CD8-positive, alpha-beta memory T cell (primary cell): ENCODE data around the gene ADAMTS2. TPM values are rescaled to one million over a fixed set of nuclear protein-coding genes. Genes with fewer than 3 reads are reported as not detected.

Experiments
- CTCF ChIA-PET: fragments of 350-600 bp; sonication (Branson Sonifier 250); formaldehyde crosslinking; loops from one replicate; lab custom pipeline; 2021; ENCODE audit warnings: antibody characterized with exemption; lab: Charles Lee
- POLR2A ChIA-PET: fragments of 350-600 bp; sonication (Branson Sonifier 250); formaldehyde crosslinking; loops from one replicate; lab custom pipeline; 2021; ENCODE audit warnings: antibody characterized with exemption; lab: Charles Lee
- DNase-seq, 5 donors: peaks; one replicate each; pipeline versions ENCODE4 v3.0.0 to v3.0.0-alpha.2; 2020 to 2022; ENCODE audit warnings: mixed read lengths in 1 of 5
- H3K27ac ChIP-seq: one replicate; pipeline ENCODE4 v1.7.0; 2013; ENCODE audit warnings: low read depth, mild to moderate bottlenecking, low read length, moderate library complexity
- H3K27me3 ChIP-seq: 2 replicates; pipeline ENCODE4 v1.7.0; 2013; ENCODE audit warnings: low read length, mild to moderate bottlenecking; ENCODE audit not compliant: insufficient read depth, poor library complexity, severe bottlenecking
- H3K36me3 ChIP-seq: 2 replicates; pipeline ENCODE4 v1.7.0; 2013; ENCODE audit warnings: mild to moderate bottlenecking, low read length, moderate library complexity; ENCODE audit not compliant: insufficient read depth
- H3K4me1 ChIP-seq: 2 replicates; pipeline ENCODE4 v1.7.0; 2013; ENCODE audit warnings: mild to moderate bottlenecking, low read length, moderate library complexity; ENCODE audit not compliant: insufficient read depth
- H3K4me3 ChIP-seq: 2 replicates; pipeline ENCODE4 v1.7.0; 2013; ENCODE audit warnings: mild to moderate bottlenecking, low read length
- H3K9me3 ChIP-seq: 2 replicates; pipeline ENCODE4 v1.7.0; 2013; ENCODE audit warnings: mild to moderate bottlenecking, low read length
- H3K27ac Mint-ChIP-seq, 8 donors: one replicate each; pipeline ENCODE4 v1.8.0; 2020 to 2021; ENCODE audit warnings: mixed read lengths in 8 of 8, mild to moderate bottlenecking in 6 of 8, inconsistent platforms in 3 of 8, moderate library complexity in 3 of 8
- H3K27me3 Mint-ChIP-seq, 2 donors: one replicate each; pipeline ENCODE4 v1.8.0; 2020 to 2021; ENCODE audit warnings: mixed read lengths in 2 of 2, mild to moderate bottlenecking in 1 of 2, moderate library complexity in 1 of 2
- H3K36me3 Mint-ChIP-seq, 3 donors: one replicate each; pipeline ENCODE4 v1.8.0; 2020 to 2021; ENCODE audit warnings: mixed read lengths in 3 of 3, inconsistent platforms in 1 of 3, mild to moderate bottlenecking in 1 of 3
- H3K4me1 Mint-ChIP-seq, 3 donors: one replicate each; pipeline ENCODE4 v1.8.0; 2020 to 2021; ENCODE audit warnings: mixed read lengths in 3 of 3, inconsistent platforms in 1 of 3, mild to moderate bottlenecking in 1 of 3
- H3K4me3 Mint-ChIP-seq, 7 donors: one replicate each; pipeline ENCODE4 v1.8.0; 2020 to 2021; ENCODE audit warnings: mixed read lengths in 7 of 7, mild to moderate bottlenecking in 6 of 7, moderate library complexity in 4 of 7, inconsistent platforms in 2 of 7
- H3K9me3 Mint-ChIP-seq, 5 donors: one replicate each; pipeline ENCODE4 v1.8.0; 2020 to 2022; ENCODE audit warnings: mixed read lengths in 5 of 5, mild to moderate bottlenecking in 3 of 5, moderate library complexity in 2 of 5, inconsistent platforms in 1 of 5
- polyA plus RNA-seq: library from polyadenylated mRNA; unstranded; fragments of 300-500 nt; fragmentation: Illumina TruSeq; gene quantifications from one replicate; pipeline ENCODE4 v1.2.3, GENCODE V29; 2021
- total RNA-seq, 2 experiments: library from RNA; stranded (reverse); gene quantifications; one replicate each; pipeline ENCODE4 v1.2.3, GENCODE V29; 2021

The ADAMTS2 gene
- total and polyA plus RNA-seq, 3 experiments from 2014 or later = not detected

DNA sequence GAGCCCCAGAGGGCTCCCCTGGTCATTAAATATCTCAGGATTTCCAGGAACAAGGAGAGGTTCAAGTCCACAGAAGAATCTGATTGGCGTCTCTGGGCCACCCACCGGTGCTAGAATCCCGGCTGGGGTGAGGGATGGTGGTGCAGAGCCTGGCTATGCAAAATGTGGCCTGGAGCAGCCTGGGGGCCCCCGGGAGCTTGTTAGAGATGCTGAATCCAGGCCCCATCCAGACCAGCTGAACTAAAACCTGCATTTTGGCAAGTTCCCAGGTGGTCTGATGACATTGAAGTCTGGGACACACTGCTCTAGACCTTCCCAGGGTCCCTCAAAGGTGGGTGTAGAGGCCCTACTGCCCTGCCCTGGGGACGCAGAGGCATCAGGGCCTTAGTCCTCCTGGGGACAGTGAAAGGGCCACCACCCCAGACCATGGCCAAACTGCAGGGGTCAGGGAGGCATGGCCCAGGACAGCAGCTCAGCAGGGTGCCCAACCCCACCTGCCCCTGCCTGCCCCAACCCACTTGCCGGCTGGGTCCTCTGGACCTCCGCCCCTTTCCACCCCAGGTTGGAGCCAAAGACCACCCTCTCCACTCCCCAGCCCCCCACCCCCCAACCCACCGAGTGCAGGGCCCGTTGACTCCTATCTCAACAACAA lies 34.7 kb downstream of the ADAMTS2 start:
- Mint-ChIP-seq H3K4me3 (no peak overlapping the region), H3K4me1 (no peaks in the 10 kb centered on the region), H3K27ac (no peak overlapping the region), H3K36me3 (no peaks in the 10 kb centered on the region), H3K9me3 (peaks cover 0 to 7% (median 2%) of the 10 kb centered on the region in 5 donors), H3K27me3 (peaks cover 6% of the 10 kb centered on the region in 2 donors)
- no peaks in the 10 kb centered on the region for H3K36me3 ChIP-seq
- H3K27me3 ChIP-seq = no peaks in the 10 kb centered on the region
- H3K4me1 ChIP-seq = no peaks in the 10 kb centered on the region
- no peak overlapping the region for H3K27ac ChIP-seq
- no peak overlapping the region for H3K4me3 ChIP-seq
- POLR2A ChIA-PET = no interaction called here
- H3K9me3 ChIP-seq = no peaks in the 10 kb centered on the region
- DNase-seq = peak in 1 of 5 donors; percentile 32
- CTCF ChIA-PET = no interaction called here

DNA sequence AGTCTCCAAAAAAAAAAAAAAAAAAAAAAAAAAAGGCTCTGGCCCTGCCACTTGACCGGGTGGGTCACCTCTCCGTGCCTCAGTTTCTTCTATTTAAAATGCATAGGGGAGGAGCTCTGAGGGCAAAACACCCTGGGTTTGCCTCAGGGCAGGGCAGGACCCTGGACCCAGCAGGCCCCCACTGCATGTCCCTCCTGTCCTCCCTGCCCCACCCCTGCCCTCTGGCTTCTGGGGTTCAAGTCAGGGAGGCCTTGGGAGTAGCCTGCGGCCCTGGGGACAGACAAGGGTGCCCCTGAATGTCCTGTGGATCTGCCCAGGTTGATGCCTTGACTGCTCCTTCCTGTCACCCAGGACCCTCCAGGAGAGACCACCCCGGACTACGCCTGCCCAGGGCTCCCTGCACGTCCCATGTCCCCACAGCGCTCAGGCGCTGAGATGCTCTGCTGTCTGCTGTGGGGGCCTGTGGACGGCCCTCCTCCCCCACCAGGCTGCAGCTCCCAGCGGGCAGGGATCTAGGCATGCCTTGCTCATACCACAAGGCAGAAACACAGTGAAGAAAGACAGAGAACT lies 35.4 kb downstream of the ADAMTS2 start:
- Mint-ChIP-seq H3K27ac (peak overlapping the region in 1 of 8 donors; percentile 19), H3K36me3 (no peaks in the 10 kb centered on the region), H3K4me1 (no peaks in the 10 kb centered on the region), H3K27me3 (peaks cover 3 to 4% of the 10 kb centered on the region in 2 donors), H3K9me3 (peaks cover 5 to 12% (median 7%) of the 10 kb centered on the region in 5 donors), H3K4me3 (no peak overlapping the region)
- Histone ChIP-seq H3K36me3 (no peaks in the 10 kb centered on the region), H3K27me3 (no peaks in the 10 kb centered on the region), H3K4me3 (no peak overlapping the region), H3K27ac (no peak overlapping the region), H3K4me1 (no peaks in the 10 kb centered on the region), H3K9me3 (no peaks in the 10 kb centered on the region)
- POLR2A ChIA-PET = no interaction called here
- DNase-seq = peak in 1 of 5 donors; percentile 17
- CTCF ChIA-PET = interaction anchor here (0.6 kb wide), 1 partner anchor 58 kb away, joined by 3 read pairs; no protein-coding TSS in a partner anchor

DNA sequence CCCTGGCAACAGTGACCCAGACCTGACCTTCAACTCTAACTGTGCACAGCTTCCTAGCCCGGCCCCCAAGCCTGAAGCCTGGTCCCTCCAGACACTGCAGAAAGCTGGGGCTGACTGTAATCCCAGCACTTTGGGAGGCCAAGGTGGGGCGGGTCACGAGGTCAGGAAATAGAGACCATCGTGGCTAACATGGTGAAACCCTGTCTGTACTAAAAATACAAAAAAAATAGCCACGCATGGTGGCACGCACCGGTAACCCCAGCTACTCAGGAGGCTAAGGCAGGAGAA lies 35.9 kb downstream of the ADAMTS2 start:
- Mint-ChIP-seq H3K4me3 (no peak overlapping the region), H3K36me3 (no peaks in the 10 kb centered on the region), H3K4me1 (no peaks in the 10 kb centered on the region), H3K27me3 (no peaks in the 10 kb centered on the region), H3K9me3 (peaks cover 5 to 15% (median 10%) of the 10 kb centered on the region in 5 donors), H3K27ac (no peak overlapping the region)
- Histone ChIP-seq H3K4me1 (no peaks in the 10 kb centered on the region), H3K27ac (no peak overlapping the region), H3K4me3 (no peak overlapping the region), H3K9me3 (no peaks in the 10 kb centered on the region), H3K27me3 (no peaks in the 10 kb centered on the region), H3K36me3 (no peaks in the 10 kb centered on the region)
- POLR2A ChIA-PET = no interaction called here
- DNase-seq = peak in 1 of 5 donors; percentile 17
- CTCF ChIA-PET = interaction anchor here (0.6 kb wide), 1 partner anchor 58 kb away, joined by 3 read pairs; no protein-coding TSS in a partner anchor

DNA sequence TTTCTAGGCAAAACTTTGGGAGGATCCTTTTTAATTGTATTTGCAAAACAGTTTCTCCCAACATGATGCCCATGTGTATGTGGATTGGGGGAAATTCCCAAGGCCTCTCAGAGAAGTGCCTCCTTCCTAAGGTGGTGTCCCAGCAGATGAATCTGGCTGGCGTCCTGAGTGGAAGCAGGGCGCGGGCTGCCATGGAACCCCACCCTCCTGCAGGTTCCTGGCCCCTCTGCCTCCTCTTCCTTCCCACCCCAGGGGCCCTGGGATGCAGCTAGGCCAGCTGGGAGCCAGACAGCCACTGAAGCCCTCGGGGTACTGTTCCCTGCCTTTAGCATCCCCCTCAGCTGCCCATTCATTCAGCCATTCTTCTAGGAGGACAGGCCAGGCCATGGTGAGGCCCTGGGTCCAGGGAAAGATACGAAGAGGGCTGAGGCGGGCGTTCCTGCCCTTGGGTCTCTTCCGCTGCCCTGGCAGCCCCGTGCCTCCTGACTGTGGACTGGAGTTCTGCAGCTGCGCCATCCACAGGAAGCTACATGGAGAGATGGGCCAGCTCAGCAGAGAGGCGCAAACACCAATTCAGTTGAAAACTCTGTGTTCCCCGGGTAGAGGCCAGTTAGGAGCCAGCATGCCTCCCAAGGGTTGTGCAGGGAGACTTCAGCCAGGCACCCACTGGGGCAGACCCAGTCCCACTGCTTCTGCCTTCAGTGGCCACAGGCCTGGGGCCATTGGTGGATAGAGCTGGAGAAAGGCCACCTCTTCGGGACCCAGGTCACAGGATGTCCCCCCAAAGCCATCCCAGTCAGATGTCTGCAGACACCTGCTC lies 36.5 kb downstream of the ADAMTS2 start:
- CTCF ChIA-PET = interaction anchor here (0.6 kb wide), 1 partner anchor 59 kb away, joined by 3 read pairs; no protein-coding TSS in a partner anchor
- Mint-ChIP-seq H3K36me3 (no peaks in the 10 kb centered on the region), H3K4me1 (no peaks in the 10 kb centered on the region), H3K27me3 (no peaks in the 10 kb centered on the region), H3K4me3 (no peak overlapping the region), H3K9me3 (peaks cover 5 to 18% (median 13%) of the 10 kb centered on the region in 5 donors), H3K27ac (no peak overlapping the region)
- Histone ChIP-seq H3K27ac (no peak overlapping the region), H3K4me3 (no peak overlapping the region), H3K9me3 (no peaks in the 10 kb centered on the region), H3K4me1 (no peaks in the 10 kb centered on the region), H3K36me3 (no peaks in the 10 kb centered on the region), H3K27me3 (no peaks in the 10 kb centered on the region)
- DNase-seq = peak in 1 of 5 donors; percentile 21
- POLR2A ChIA-PET = no interaction called here

DNA sequence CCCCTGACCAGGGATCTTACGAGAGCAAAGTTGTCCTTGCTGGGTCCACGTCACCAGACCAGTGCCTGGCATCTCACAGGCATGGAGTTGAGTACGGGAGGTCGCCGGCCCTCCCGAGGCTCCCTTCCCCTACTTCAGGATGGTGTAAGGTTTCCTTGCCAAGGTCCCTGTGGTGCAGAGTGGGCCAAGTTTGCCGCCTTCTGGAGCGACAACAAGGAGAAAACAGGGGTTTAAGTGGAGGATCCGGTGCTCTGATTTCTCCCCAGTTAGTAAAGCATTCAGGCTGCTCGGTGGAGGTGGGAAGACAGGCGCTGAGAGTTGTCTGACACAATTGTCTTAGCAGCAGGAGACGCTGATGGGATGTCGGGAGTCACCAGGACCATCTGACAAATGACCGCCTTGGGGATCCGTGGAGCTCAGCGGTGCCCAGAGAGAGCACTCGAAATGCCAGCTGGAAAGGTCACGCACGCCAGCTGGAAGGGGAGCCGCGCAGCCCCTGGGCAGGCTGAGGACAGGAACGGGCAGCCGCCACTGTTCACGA lies 37.3 kb downstream of the ADAMTS2 start:
- DNase-seq = peak in 1 of 5 donors; percentile 24
- H3K27ac ChIP-seq = no peak overlapping the region
- no peaks in the 10 kb centered on the region for H3K4me1 ChIP-seq
- Mint-ChIP-seq H3K4me3 (no peak overlapping the region), H3K4me1 (no peaks in the 10 kb centered on the region), H3K36me3 (no peaks in the 10 kb centered on the region), H3K9me3 (peaks cover 8 to 18% (median 13%) of the 10 kb centered on the region in 5 donors), H3K27me3 (no peaks in the 10 kb centered on the region), H3K27ac (no peak overlapping the region)
- no peaks in the 10 kb centered on the region for H3K27me3 ChIP-seq
- no peaks in the 10 kb centered on the region for H3K9me3 ChIP-seq
- no peaks in the 10 kb centered on the region for H3K36me3 ChIP-seq
- ChIA-PET POLR2A (no interaction called here), CTCF (no interaction called here)
- no peak overlapping the region for H3K4me3 ChIP-seq

DNA sequence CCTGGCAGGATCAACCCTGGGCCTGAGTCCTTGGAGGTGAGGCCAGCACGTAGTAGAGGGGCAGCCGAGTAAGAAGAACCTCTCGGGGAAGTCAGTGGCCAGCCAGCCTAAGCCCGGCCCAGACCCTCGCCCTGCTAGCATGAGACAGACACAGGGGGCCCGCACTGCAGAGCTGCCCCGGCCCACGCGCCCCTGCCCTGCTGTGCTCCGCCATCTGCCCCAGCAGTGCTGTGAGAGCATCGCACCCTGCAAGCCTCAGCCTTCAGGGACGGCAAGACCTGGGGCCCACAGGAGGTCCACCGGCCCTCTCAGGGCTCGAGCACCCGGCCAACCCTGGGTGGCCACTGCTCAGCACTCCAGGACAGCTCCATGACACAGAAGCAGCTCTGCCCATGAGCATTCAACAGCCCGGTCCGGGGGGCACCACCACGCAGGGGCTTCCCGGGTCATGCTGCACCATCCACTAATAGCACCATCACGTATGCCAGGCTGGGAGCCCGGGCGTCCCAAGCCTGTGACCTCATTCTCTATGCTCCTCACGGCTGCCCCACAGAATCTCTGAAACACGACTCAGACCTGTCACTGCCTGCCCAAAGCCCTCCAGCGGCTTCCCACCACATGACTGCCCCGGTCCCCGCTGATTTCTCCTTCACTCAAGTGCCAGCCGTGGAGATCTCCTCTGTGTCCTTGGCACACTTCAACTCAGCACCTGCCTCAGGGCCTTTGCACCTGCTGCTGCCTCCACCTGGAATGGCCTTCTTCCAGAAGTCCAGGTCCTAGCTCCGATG lies 38.1 kb downstream of the ADAMTS2 start:
- no peaks in the 10 kb centered on the region for H3K4me1 Mint-ChIP-seq
- no peaks in the 10 kb centered on the region for H3K4me1 ChIP-seq
- H3K27ac Mint-ChIP-seq = no peak overlapping the region
- H3K9me3 Mint-ChIP-seq = peaks cover 8 to 22% (median 13%) of the 10 kb centered on the region in 5 donors
- no peaks in the 10 kb centered on the region for H3K9me3 ChIP-seq
- H3K27ac ChIP-seq = no peak overlapping the region
- peaks cover 0 to 1% of the 10 kb centered on the region in 2 donors for H3K27me3 Mint-ChIP-seq
- H3K36me3 Mint-ChIP-seq = no peaks in the 10 kb centered on the region
- no peaks in the 10 kb centered on the region for H3K36me3 ChIP-seq
- POLR2A ChIA-PET = no interaction called here
- no peak overlapping the region for H3K4me3 Mint-ChIP-seq
- DNase-seq = peak in 1 of 5 donors; percentile 42
- CTCF ChIA-PET = no interaction called here
- H3K4me3 ChIP-seq = no peak overlapping the region
- H3K27me3 ChIP-seq = no peaks in the 10 kb centered on the region

DNA sequence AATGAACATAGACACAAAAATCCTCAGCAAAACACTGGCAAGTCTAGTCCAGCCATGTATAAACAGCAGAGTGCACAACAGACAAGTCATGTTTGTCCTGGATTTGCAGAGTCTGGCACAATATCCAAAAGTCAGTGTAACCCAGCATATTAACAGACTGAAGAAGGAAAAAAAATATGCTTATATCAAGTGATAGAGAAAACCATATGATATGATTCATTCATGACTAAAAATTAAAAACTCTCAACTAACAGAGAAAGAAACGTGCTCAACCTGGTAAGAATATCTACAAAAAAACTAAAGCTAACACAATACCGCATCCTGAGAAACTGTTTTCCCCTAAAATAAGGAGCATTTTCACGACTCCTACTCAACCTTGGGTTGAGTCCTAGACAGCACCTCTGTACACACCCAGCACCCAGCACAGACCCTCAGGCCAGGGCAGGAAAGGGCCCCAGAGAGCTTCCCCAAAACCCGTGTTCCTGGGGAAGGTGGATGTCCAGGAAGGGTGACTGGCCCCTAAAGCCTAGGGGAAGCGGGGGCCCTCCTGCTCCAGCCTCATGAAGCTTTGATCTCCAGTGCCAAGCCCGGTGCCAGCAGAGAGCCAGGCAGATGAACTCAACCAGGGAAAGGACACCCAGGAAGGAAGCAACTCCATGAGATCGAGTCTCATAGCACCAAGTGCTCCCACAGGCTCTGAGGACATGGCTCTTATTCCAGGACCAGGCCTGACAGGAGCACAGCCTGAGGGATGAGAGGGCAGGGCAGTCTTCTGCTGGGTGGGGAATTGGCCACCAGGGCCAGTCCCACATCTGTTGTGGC lies 38.9 kb downstream of the ADAMTS2 start:
- H3K9me3 Mint-ChIP-seq = peaks cover 8 to 22% (median 13%) of the 10 kb centered on the region in 5 donors
- Histone ChIP-seq H3K27ac (no peak overlapping the region), H3K4me1 (no peaks in the 10 kb centered on the region), H3K4me3 (no peak overlapping the region), H3K9me3 (no peaks in the 10 kb centered on the region), H3K27me3 (no peaks in the 10 kb centered on the region), H3K36me3 (no peaks in the 10 kb centered on the region)
- H3K36me3 Mint-ChIP-seq = no peaks in the 10 kb centered on the region
- H3K27ac Mint-ChIP-seq = no peak overlapping the region
- POLR2A ChIA-PET = no interaction called here
- CTCF ChIA-PET = no interaction called here
- H3K4me1 Mint-ChIP-seq = no peaks in the 10 kb centered on the region
- peak in 1 of 5 donors; percentile 26 for DNase-seq
- no peak overlapping the region for H3K4me3 Mint-ChIP-seq
- H3K27me3 Mint-ChIP-seq = peaks cover 0 to 1% of the 10 kb centered on the region in 2 donors
